Cardiac muscle cell (in vitro differentiated cells and primary cell): ENCODE results near the gene MARCHF6. TPM values are rescaled to one million over a fixed set of nuclear protein-coding genes. Genes with fewer than 3 reads are reported as not detected.

ENCODE experiments used
- DNase-seq, 2 donors: peaks; one replicate each; pipeline versions ENCODE4 v3.0.0 to v3.0.0-alpha.2; 2010 to 2017; ENCODE audit warnings: low read depth in 1 of 2, low spot score in 1 of 2
- H3K27ac ChIP-seq: fragments of 200-600 bp; sonication (generic); 2 replicates; pipeline ENCODE4 v1.5.1; 2016
- H3K27me3 ChIP-seq: fragments of 200-600 bp; sonication (generic); 2 replicates; pipeline ENCODE4 v1.6.0; 2016; ENCODE audit warnings: control low read depth
- H3K36me3 ChIP-seq: fragments of 200-600 bp; sonication (generic); 2 replicates; pipeline ENCODE4 v1.5.1; 2016; ENCODE audit warnings: control low read depth
- H3K4me1 ChIP-seq: fragments of 200-600 bp; sonication (generic); 2 replicates; pipeline ENCODE4 v1.8.1; 2017; ENCODE audit warnings: low read depth, mild to moderate bottlenecking, mixed run types
- H3K4me3 ChIP-seq: fragments of 200-600 bp; sonication (generic); 2 replicates; pipeline ENCODE4 v1.5.1; 2016; ENCODE audit warnings: mild to moderate bottlenecking
- H3K9me3 ChIP-seq: fragments of 200-600 bp; sonication (generic); 2 replicates; pipeline ENCODE4 v1.5.1; 2017; ENCODE audit warnings: low read depth, mild to moderate bottlenecking, control low read depth
- polyA plus RNA-seq: library from polyadenylated mRNA; unstranded; fragments of >200 nt; fragmentation: Nextera tagmentation; extraction: Ambion mirVana; gene quantifications from 2 replicates; pipeline ENCODE4 v1.2.1, GENCODE V29; 2016
- total RNA-seq: library from RNA; depleted of rRNA; stranded (reverse); fragments of >200 nt; gene quantifications from 2 replicates; pipeline ENCODE4 v1.2.3, GENCODE V29; 2016
- TF ChIP-seq, protein P1 (sequence below): IDR thresholded peaks from 2 replicates; pipeline ENCODE4 v1.5.1; 2012; ENCODE audit warnings: low read depth, mild to moderate bottlenecking, low read length

MARCHF6 gene, protein sequence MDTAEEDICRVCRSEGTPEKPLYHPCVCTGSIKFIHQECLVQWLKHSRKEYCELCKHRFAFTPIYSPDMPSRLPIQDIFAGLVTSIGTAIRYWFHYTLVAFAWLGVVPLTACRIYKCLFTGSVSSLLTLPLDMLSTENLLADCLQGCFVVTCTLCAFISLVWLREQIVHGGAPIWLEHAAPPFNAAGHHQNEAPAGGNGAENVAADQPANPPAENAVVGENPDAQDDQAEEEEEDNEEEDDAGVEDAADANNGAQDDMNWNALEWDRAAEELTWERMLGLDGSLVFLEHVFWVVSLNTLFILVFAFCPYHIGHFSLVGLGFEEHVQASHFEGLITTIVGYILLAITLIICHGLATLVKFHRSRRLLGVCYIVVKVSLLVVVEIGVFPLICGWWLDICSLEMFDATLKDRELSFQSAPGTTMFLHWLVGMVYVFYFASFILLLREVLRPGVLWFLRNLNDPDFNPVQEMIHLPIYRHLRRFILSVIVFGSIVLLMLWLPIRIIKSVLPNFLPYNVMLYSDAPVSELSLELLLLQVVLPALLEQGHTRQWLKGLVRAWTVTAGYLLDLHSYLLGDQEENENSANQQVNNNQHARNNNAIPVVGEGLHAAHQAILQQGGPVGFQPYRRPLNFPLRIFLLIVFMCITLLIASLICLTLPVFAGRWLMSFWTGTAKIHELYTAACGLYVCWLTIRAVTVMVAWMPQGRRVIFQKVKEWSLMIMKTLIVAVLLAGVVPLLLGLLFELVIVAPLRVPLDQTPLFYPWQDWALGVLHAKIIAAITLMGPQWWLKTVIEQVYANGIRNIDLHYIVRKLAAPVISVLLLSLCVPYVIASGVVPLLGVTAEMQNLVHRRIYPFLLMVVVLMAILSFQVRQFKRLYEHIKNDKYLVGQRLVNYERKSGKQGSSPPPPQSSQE
- total RNA-seq = 54.8 and 75.1 TPM in 2 replicates
- polyA plus RNA-seq = 56.8 and 120 TPM in 2 replicates

DNA sequence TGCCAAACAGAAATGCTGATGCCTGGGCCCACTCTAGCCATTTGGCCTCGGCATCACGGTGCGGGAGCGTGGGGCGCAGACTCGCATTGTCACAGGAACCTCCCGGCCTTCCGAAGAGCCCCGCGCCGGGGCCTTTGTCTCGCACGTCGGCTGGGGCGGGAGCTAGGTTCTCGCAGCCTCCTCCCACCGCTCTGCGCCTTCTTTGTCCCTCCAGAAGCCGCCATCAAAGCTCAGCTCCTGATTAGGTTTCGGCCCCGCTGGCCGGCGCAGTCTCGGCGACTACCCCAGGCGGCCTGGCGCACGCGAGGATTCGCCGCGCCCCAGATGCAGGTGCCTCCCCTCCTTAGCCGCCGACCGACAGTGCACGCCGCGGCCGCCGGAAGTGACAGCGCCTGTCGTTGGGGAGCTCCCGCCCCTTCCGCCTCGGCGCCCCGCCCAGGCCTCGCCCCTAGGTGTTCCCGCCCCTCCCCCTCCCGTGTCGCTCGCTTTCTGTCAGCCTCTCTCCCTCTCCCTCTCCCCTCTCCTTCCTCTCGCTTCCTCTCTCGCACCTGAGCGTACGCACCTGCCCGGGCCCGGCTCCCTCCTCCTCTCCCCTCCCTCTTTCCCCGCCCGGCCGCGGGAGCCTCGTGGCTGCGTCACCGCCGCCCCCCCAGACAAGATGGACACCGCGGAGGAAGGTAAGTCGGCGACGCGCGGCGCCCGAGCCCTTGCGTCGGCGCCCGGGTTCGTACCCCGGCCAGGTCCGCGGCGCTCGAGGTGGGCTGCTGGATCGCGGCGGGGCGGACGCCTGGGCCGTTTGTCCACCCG is at the start of gene MARCHF6:
Gene MARCHF6, plus strand, starts transcription at position 455 of the 807 bp plus-strand sequence. Its CDS starts 204 bp downstream, at position 659.
- H3K27me3 ChIP-seq = no peaks in the 10 kb centered on the region
- DNase-seq = peak; percentile 94 to 98
- no peaks in the 10 kb centered on the region for H3K9me3 ChIP-seq
- H3K4me1 ChIP-seq = peaks cover 45% of the 10 kb centered on the region
- H3K36me3 ChIP-seq = no peaks in the 10 kb centered on the region
- peak within 1 kb of the TSS; percentile 90 for H3K4me3 ChIP-seq
- H3K27ac ChIP-seq = peak within 1 kb of the TSS; percentile 99
- TF ChIP-seq, protein P1, sequence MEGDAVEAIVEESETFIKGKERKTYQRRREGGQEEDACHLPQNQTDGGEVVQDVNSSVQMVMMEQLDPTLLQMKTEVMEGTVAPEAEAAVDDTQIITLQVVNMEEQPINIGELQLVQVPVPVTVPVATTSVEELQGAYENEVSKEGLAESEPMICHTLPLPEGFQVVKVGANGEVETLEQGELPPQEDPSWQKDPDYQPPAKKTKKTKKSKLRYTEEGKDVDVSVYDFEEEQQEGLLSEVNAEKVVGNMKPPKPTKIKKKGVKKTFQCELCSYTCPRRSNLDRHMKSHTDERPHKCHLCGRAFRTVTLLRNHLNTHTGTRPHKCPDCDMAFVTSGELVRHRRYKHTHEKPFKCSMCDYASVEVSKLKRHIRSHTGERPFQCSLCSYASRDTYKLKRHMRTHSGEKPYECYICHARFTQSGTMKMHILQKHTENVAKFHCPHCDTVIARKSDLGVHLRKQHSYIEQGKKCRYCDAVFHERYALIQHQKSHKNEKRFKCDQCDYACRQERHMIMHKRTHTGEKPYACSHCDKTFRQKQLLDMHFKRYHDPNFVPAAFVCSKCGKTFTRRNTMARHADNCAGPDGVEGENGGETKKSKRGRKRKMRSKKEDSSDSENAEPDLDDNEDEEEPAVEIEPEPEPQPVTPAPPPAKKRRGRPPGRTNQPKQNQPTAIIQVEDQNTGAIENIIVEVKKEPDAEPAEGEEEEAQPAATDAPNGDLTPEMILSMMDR = no peak

DNA sequence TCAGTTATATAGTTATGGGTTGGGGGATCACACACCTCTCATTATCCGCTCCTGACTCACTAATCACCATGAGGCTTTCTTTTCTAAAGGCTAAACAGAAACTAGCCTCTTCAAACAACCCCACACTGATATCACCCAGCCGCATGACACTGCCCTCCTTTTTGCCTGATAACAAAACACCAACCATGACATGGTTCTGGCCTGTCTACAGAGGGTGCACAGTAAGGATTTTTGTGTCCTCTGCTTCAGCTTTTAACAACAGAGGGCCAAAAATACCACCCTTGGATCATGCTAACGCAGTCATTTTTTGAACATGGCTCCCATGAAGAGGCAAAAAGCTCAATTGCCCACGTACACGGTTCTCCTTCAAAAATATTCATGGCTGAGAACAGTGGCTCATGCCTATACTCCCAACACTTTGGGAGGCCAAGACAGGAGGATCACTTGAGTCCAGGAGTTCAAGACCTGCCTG is 49.8 kb upstream of the MARCHF6 start:
- Histone ChIP-seq H3K27me3 (peaks cover 4% of the 10 kb centered on the region), H3K4me1 (no peaks in the 10 kb centered on the region), H3K27ac (no peak overlapping the region), H3K36me3 (no peaks in the 10 kb centered on the region), H3K9me3 (no peaks in the 10 kb centered on the region), H3K4me3 (no peak overlapping the region)
- TF ChIP-seq, protein P1 = no peak
- no peak for DNase-seq

DNA sequence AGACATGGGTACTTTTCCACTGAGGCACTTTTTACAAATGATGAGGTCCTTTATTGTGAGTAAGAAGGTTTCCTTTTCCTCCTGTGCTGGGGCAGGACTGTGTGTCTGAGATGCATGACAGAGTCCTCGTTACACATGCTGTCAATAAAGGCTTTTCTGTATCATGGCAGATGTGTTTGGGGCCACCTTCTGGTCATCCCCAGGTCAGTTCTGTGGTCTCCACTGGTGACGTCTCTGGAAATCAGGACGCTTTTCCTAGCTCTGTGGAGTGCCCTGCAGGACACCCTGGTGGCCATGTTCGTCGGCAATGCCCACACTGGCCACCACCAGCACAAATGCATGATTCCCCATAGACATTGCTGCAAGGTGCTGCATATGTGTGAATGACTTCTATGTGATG is 48.6 kb upstream of the MARCHF6 start:
- DNase-seq = no peak
- TF ChIP-seq, protein P1 = no peak

DNA sequence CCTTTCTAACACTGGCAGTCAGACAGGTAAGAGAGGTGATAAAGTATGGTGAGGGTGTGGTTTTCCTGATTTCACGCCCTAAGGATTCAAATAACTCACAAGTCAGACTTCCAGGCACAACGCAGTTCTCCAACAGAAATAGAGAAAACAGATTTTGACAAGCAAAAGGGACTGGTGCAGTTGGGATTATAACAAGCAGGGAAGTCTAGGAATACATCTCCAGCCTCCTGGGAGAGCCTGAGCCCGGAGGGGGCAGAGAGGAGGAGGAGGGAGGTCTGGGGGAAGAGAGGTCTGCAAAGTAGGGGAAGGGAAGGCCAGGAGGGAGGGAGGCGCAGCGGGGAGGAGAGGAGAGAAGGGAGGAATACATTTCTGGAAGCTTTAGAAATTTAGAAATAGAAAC is 47.4 kb upstream of the MARCHF6 start:
- no peak for DNase-seq
- no peak overlapping the region for H3K27ac ChIP-seq
- no peaks in the 10 kb centered on the region for H3K9me3 ChIP-seq
- TF ChIP-seq, protein P1 = no peak
- H3K4me1 ChIP-seq = no peaks in the 10 kb centered on the region
- no peak overlapping the region for H3K4me3 ChIP-seq
- H3K27me3 ChIP-seq = peaks cover 4% of the 10 kb centered on the region
- H3K36me3 ChIP-seq = no peaks in the 10 kb centered on the region

More for the DNA sequence above, 48.6 kb upstream of the MARCHF6 start:
- Histone ChIP-seq H3K4me1 (no peaks in the 10 kb centered on the region), H3K36me3 (no peaks in the 10 kb centered on the region), H3K9me3 (no peaks in the 10 kb centered on the region), H3K27me3 (peaks cover 4% of the 10 kb centered on the region), H3K4me3 (no peak overlapping the region), H3K27ac (no peak overlapping the region)

DNA sequence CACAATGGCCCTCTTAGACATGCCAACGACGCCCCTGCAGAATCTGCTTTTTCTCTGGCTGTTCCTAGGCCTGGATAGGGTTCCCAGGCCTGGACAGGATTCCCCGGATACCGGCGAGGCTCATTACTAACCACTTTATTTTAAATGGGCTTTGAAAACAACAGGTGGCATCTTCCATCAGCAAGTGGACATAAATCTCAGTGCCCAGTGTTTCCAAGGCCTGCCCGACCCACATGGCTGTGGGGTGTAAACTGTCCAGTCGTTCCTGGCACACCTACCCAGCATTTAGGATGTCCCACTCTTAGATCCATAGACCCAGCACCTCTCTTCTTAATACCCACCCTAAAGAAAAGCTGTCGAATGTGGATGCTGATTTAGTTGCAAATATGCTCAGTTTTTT is 46.7 kb upstream of the MARCHF6 start:
- no peak overlapping the region for H3K4me3 ChIP-seq
- H3K27ac ChIP-seq = no peak overlapping the region
- TF ChIP-seq, protein P1 = no peak
- no peaks in the 10 kb centered on the region for H3K9me3 ChIP-seq
- peaks cover 4% of the 10 kb centered on the region for H3K27me3 ChIP-seq
- no peak for DNase-seq
- no peaks in the 10 kb centered on the region for H3K4me1 ChIP-seq
- no peaks in the 10 kb centered on the region for H3K36me3 ChIP-seq
